ENCODE results near the gene CHRNA1.

Gene CHRNA1

GRCh38 chr2:174776675-174777074, 12.4 kb upstream of the CHRNA1 start:
- no peak for TF ChIP-seq CTCF (IDR thresholded peaks at IDR 0.05; ENCODE audit: low read depth, low read length)

GRCh38 chr2:174776223-174776622, 12.0 kb upstream of the CHRNA1 start:
- peak; percentile 20 for TF ChIP-seq CTCF (IDR thresholded peaks at IDR 0.05; ENCODE audit: low read depth, low read length)
- DNase-seq (ENCODE audit: extremely low read depth, low read depth): no peak

More at GRCh38 chr2:174776675-174777074, 12.4 kb upstream of the CHRNA1 start:
- DNase-seq (ENCODE audit: extremely low read depth, low read depth): no peak

- DNase-seq (ENCODE audit: extremely low read depth, low read depth): no peak
- TF ChIP-seq CTCF (IDR thresholded peaks at IDR 0.05; ENCODE audit: low read depth, low read length): no peak
Observed at GRCh38 chr2:174775571-174775980, 11.3 kb upstream of the CHRNA1 start.

GRCh38 chr2:174774886-174775285, 10.6 kb upstream of the CHRNA1 start:
- DNase-seq (ENCODE audit: extremely low read depth, low read depth): no peak
- no peak for TF ChIP-seq CTCF (IDR thresholded peaks at IDR 0.05; ENCODE audit: low read depth, low read length)

GRCh38 chr2:174773215-174773614, 8.9 kb upstream of the CHRNA1 start:
- no peak for TF ChIP-seq CTCF (IDR thresholded peaks at IDR 0.05; ENCODE audit: low read depth, low read length)
- DNase-seq (ENCODE audit: extremely low read depth, low read depth): no peak

GRCh38 chr2:174772472-174772801, 8.2 kb upstream of the CHRNA1 start:
- DNase-seq (ENCODE audit: extremely low read depth, low read depth): no peak
- TF ChIP-seq CTCF (IDR thresholded peaks at IDR 0.05; ENCODE audit: low read depth, low read length): no peak

- peak; percentile 57 for DNase-seq (ENCODE audit: extremely low read depth, low read depth)
- TF ChIP-seq CTCF (IDR thresholded peaks at IDR 0.05; ENCODE audit: low read depth, low read length): peak; percentile 92
Observed at GRCh38 chr2:174771631-174772471, 7.6 kb upstream of the CHRNA1 start.
